ENCODE measurements around the gene AVPR2.
A peak's percentile ranks its signal among the peaks of the same experiment; 100 is the strongest.

Gene AVPR2

GRCh38 chrX:153937056-153937455, 32.6 kb downstream of the AVPR2 start:
- H3K9me3 ChIP-seq = no peaks in the 10 kb centered on the region
- TF ChIP-seq CTCF (IDR thresholded peaks at IDR 0.05) = no peak
- H3K27me3 ChIP-seq = no peaks in the 10 kb centered on the region
- H3K27ac ChIP-seq = no peak overlapping the region
- H3K4me3 ChIP-seq (ENCODE audit: low read depth in 1 of 2, low read length in 1 of 2) = no peak overlapping the region
- peaks cover 19% of the 10 kb centered on the region for H3K36me3 ChIP-seq
- peaks cover 20 to 22% of the 10 kb centered on the region in 2 experiments for H3K4me1 ChIP-seq (ENCODE audit: control insufficient read depth in 1 of 2, insufficient read depth in 1 of 2, low read depth in 1 of 2, low read length in 1 of 2)

GRCh38 chrX:153938226-153938786, 33.8 kb downstream of the AVPR2 start:
- no peak for TF ChIP-seq CTCF (IDR thresholded peaks at IDR 0.05)
- H3K4me3 ChIP-seq (ENCODE audit: low read depth in 1 of 2, low read length in 1 of 2) = no peak overlapping the region
- H3K36me3 ChIP-seq = peaks cover 17% of the 10 kb centered on the region
- no peaks in the 10 kb centered on the region for H3K27me3 ChIP-seq
- H3K27ac ChIP-seq = no peak overlapping the region
- H3K9me3 ChIP-seq = no peaks in the 10 kb centered on the region
- H3K4me1 ChIP-seq (ENCODE audit: control insufficient read depth in 1 of 2, insufficient read depth in 1 of 2, low read depth in 1 of 2, low read length in 1 of 2) = peaks cover 23 to 24% of the 10 kb centered on the region in 2 experiments

GRCh38 chrX:153939573-153939972, 35.1 kb downstream of the AVPR2 start:
- no peak overlapping the region for H3K4me3 ChIP-seq (ENCODE audit: low read depth in 1 of 2, low read length in 1 of 2)
- H3K27ac ChIP-seq = no peak overlapping the region
- H3K4me1 ChIP-seq (ENCODE audit: control insufficient read depth in 1 of 2, insufficient read depth in 1 of 2, low read depth in 1 of 2, low read length in 1 of 2) = peaks cover 20 to 25% of the 10 kb centered on the region in 2 experiments
- no peaks in the 10 kb centered on the region for H3K27me3 ChIP-seq
- H3K9me3 ChIP-seq = no peaks in the 10 kb centered on the region
- TF ChIP-seq CTCF (IDR thresholded peaks at IDR 0.05) = no peak
- H3K36me3 ChIP-seq = peaks cover 17% of the 10 kb centered on the region

GRCh38 chrX:153941336-153942252, 37.1 kb downstream of the AVPR2 start:
- Histone ChIP-seq H3K4me1 (ENCODE audit: control insufficient read depth in 1 of 2, insufficient read depth in 1 of 2, low read depth in 1 of 2, low read length in 1 of 2) (peaks cover 24 to 26% of the 10 kb centered on the region in 2 experiments), H3K36me3 (peaks cover 17% of the 10 kb centered on the region), H3K4me3 (ENCODE audit: low read depth in 1 of 2, low read length in 1 of 2) (no peak overlapping the region), H3K27ac (peak overlapping the region; percentile 42), H3K27me3 (no peaks in the 10 kb centered on the region), H3K9me3 (no peaks in the 10 kb centered on the region)
- TF ChIP-seq CTCF (IDR thresholded peaks at IDR 0.05) = no peak

- H3K27ac ChIP-seq = peak within 1 kb of the TSS; percentile 84
Observed at GRCh38 chrX:153944140-153944799, 39.8 kb downstream of the AVPR2 start, which contains the start of gene RENBP. Gene RENBP, minus strand, starts transcription at chrX:153944643. Its CDS starts 33 bp downstream, at chrX:153944610.

More at GRCh38 chrX:153944140-153944799, 39.8 kb downstream of the AVPR2 start, which contains the start of gene RENBP:
- Histone ChIP-seq H3K27me3 (no peaks in the 10 kb centered on the region), H3K4me1 (ENCODE audit: control insufficient read depth in 1 of 2, insufficient read depth in 1 of 2, low read depth in 1 of 2, low read length in 1 of 2) (peaks cover 31 to 50% of the 10 kb centered on the region in 2 experiments), H3K36me3 (peaks cover 13% of the 10 kb centered on the region), H3K4me3 (ENCODE audit: low read depth in 1 of 2, low read length in 1 of 2) (peak within 1 kb of the TSS; percentile 62 to 70), H3K9me3 (no peaks in the 10 kb centered on the region)
- no peak for TF ChIP-seq CTCF (IDR thresholded peaks at IDR 0.05)
